IPS-NIHi7 (cell line): ENCODE results near the gene FBN1.
A peak's percentile ranks its signal among the peaks of the same experiment; 100 is the strongest.

Experiments used
- DNase-seq: peaks from one replicate; pipeline ENCODE4 v3.0.0; 2012; ENCODE audit warnings: mixed read lengths; ENCODE audit errors: extremely low spot score

Gene FBN1

GRCh38 chr15:48514103-48514816 is 131.2 kb downstream of the FBN1 start:
- DNase-seq = no peak

- no peak for DNase-seq
Measured at GRCh38 chr15:48510976-48511375, 134.5 kb downstream of the FBN1 start.

- peak; percentile 66 for DNase-seq
Measured at GRCh38 chr15:48507416-48508065, 138.0 kb downstream of the FBN1 start.

GRCh38 chr15:48505067-48505466 is 140.4 kb downstream of the FBN1 start:
- DNase-seq = no peak

- DNase-seq = no peak
Measured at GRCh38 chr15:48501208-48501607, 144.3 kb downstream of the FBN1 start.

- DNase-seq = no peak
Measured at GRCh38 chr15:48500595-48500994, 144.9 kb downstream of the FBN1 start.

- no peak for DNase-seq
Measured at GRCh38 chr15:48499978-48500377, 145.5 kb downstream of the FBN1 start.

- DNase-seq = no peak
Measured at GRCh38 chr15:48498828-48499227, 146.7 kb downstream of the FBN1 start.

GRCh38 chr15:48494631-48495030 is 150.9 kb downstream of the FBN1 start:
- no peak for DNase-seq

GRCh38 chr15:48493763-48494225 is 151.7 kb downstream of the FBN1 start:
- DNase-seq = no peak

GRCh38 chr15:48493084-48493762 is 152.3 kb downstream of the FBN1 start:
- DNase-seq = no peak

GRCh38 chr15:48486228-48486627 is 159.3 kb downstream of the FBN1 start:
- no peak for DNase-seq

GRCh38 chr15:48481802-48482201 is 163.7 kb downstream of the FBN1 start:
- DNase-seq = no peak

GRCh38 chr15:48479751-48480150 is 165.8 kb downstream of the FBN1 start:
- DNase-seq = no peak

- DNase-seq = no peak
Measured at GRCh38 chr15:48478581-48478980, 166.9 kb downstream of the FBN1 start.

- no peak for DNase-seq
Measured at GRCh38 chr15:48477795-48478360, 167.6 kb downstream of the FBN1 start.

GRCh38 chr15:48475600-48476395 is 169.7 kb downstream of the FBN1 start:
- DNase-seq = no peak

GRCh38 chr15:48473667-48474066 is 171.8 kb downstream of the FBN1 start:
- no peak for DNase-seq

- DNase-seq = no peak
Measured at GRCh38 chr15:48472756-48473155, 172.8 kb downstream of the FBN1 start.

- no peak for DNase-seq
Measured at GRCh38 chr15:48471073-48471472, 174.4 kb downstream of the FBN1 start.

- DNase-seq = no peak
Measured at GRCh38 chr15:48470096-48470495, 175.4 kb downstream of the FBN1 start.

GRCh38 chr15:48469681-48470080 is 175.8 kb downstream of the FBN1 start:
- no peak for DNase-seq
